Left cardiac atrium (tissue), 4 donors: Measurements from ENCODE around the gene DLK1. TPM values are rescaled to one million over a fixed set of nuclear protein-coding genes. Genes with fewer than 3 reads are reported as not detected.

Source experiments
- ATAC-seq, 2 donors: fragments of 200-7000 bp; cut with Tn5 transposase; one replicate each; pipeline ENCODE4 v1.9.1; 2020; ENCODE audit warnings: mild to moderate bottlenecking in 2 of 2, moderate library complexity in 2 of 2
- DNase-seq: peaks from one replicate; pipeline ENCODE4 v3.0.0-alpha.2; 2020
- intact Hi-C, 2 donors: fragments of 100-400 bp; cut with DNase I; formaldehyde crosslinking; loops; one replicate each; pipeline versions ENCODE4 v1.14.1 to v1.15.1; 2022 to 2023
- total RNA-seq, 2 donors: library from RNA; stranded (reverse); fragmentation: NEBNext Ultra II Directional; extraction: Animal tissue kit (Norgen Biotek cat#: 25700); gene quantifications; one replicate each; pipeline ENCODE4 v1.2.1, GENCODE V29; 2021
- donor health status: DM: no; HTN: yes; CAD: no.
- donor health status: DM: no; HTN: yes; CAD: no; lungs with severe emphysema.
- donor health status: DM: yes; HTN: yes; CAD: no.
- donor health status: Dilated cardiomyopathy.

The DLK1 gene
- total RNA-seq, 2 donors from 2014 or later, result 3.3 TPM; not detected in 1

DNA sequence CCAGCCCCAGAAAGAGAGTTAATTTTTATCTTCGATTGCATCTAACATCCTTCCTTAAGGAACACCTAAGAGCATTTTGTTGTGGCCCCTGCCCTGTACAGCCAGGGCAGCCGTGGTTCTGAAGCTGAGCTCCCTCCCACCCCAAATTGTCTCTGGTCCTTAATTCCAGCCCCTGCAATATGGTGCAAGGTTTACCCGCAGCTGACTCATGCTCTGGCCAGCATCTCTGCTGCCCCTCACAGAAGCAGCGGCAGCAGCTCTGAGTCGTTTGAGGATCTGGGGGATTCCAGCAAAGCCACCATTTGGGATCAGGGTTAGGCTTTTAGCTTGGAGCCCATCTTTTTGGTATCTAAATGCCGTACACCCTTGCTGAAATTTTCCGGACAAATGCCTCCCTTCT is 3.3 kb downstream of the DLK1 start:
- DNase-seq (peak; percentile 3), ATAC-seq (no peak)
- intact Hi-C loops, result no loop called here

DNA sequence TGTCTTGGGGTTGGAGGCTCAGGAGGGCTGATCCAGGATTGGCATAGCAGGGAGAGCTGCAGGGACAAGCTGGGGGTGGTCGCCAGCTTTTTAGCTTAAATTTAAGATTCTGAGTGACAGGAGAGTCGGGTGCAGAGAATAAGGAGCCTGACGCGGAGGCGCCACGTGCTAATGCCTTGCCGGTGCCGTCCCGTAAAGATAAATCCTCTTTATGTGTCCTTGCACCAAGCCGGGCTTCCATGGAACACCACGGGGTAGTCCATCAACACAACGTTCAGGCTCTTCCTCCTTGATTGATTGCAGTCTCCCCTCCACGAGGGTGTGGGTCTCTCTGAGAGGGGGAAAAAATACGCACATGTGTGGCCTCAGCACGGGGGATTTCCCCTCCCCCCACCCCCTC is 3.9 kb downstream of the DLK1 start:
- peak; percentile 4 for DNase-seq
- intact Hi-C loops, result no loop called here
- ATAC-seq, result no peak

DNA sequence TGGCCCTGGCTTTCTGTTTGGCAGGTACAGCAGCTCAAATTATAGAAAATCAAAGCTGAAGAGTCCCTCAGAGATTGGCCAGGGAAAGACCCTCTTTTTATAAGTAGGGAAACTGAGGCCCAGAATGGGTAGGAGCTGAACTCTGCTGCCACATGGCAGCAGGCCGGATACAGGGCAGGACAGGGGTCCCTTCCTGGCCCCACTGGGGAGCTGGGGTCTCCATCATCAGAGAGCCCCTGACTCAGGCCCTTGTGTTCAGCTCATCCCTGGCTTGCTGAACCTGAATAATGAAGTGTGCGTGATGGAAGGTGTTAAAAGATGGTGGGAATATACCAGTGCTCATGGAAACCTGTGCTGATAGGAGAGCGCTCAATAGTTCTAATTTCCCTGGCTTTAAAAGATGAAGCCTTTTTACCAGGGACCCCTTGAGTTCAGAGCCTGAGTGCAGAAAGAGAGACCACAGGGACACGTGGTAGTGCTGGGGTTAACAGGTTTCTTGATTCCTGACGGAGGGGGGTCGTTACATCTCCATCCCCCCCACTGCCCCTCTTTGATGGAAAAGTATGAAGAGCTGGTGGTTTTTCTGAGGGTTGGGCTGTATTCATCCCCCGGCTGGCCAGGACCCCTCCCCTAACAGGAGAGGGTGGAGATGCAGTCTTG is 4.4 kb downstream of the DLK1 start:
- DNase-seq (peak; percentile 3), ATAC-seq (no peak)
- intact Hi-C loops, result no loop called here

DNA sequence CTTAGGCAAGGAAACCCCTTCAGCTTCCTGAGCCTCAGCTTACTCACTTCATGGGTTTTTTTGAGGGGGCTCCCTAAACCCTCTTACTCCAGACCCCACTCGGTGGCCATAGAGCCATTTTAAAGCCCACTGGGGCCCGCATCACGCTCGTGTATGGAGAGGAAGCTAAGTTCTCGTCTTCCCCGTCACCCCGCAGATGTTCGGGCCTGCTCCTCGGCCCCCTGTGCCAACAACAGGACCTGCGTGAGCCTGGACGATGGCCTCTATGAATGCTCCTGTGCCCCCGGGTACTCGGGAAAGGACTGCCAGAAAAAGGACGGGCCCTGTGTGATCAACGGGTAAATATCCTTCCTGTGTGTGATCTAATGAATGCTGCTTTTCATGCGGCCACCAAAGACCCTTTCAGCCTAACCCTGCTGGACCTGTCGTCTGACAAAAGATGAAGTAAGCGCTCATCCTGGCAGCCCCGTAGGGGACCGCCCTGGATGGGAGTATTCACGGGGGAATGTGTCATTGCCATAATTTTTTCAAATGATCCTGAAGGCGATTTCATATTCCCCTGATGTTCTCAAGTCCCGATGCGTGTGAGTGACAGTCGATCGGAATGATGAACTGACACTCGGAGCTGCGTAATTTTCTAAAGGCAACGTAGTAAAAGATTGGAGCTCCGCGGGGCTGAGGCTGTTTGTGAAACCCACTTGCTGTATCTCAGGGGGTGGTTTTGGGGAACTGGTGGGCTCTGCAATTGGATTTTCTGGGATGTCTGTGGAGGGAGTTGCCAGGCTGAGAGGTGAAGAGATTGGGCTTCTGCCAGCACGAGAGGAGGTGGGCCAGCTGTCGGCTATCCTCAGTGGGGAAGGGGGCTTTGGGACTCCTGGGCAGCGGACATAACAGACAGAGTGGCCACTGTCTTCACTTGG is 5.4 kb downstream of the DLK1 start:
- ATAC-seq (no peak), DNase-seq (peak; percentile 2)
- intact Hi-C loops, result no loop called here

DNA sequence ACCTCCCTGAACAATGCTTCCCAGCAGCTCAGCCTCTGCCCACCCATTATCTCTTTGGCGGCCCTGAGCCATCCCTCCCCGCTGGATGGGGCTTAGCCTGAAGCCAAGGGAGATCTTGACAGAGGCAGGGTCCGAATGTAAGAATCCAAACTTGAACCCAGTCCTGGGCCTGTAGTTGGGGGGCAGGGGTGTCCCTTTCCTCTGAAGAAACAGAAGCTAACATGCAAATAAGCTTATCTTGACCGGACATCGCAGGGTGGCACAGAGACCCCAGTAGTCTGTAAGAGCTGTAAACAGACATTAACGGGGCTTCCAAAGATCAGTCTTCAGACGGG is 6.0 kb downstream of the DLK1 start:
- no peak for ATAC-seq
- intact Hi-C loops, result no loop called here
- DNase-seq, result peak; percentile 6

DNA sequence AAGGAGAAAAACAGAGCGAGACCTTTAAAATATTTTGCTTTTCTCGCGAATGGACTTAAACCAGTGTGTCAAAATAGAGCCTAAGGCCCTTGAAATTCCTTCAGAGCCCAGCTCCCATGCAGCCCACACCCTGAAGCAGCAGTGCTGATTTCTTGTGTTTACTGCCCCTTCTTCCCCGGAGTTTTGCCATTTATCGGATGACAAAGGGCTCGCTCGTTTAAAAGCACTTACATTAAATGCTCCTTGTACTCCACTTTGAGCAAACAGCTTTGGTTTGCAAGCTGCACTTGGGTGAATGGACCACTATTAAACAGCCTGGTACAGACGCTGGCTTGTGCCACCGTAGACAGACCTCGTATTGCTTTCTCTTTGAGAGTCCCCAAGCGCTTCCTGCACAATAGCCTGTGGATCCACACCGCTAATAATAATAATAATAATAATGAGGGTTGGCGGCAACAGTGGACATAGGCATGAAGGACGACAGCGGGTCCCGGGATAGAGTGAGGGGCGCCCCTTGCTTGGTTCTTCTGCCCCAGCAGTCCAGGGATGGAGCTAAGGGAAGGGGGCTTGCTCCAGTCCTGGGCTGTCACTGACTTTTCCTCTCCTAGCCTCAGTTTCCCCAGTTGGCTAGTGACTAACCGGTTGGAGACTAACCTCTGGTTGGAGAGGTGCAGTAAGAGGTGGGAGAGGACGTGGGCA is 6.6 kb downstream of the DLK1 start:
- intact Hi-C loops, result no loop called here
- DNase-seq (no peak), ATAC-seq (no peak)

DNA sequence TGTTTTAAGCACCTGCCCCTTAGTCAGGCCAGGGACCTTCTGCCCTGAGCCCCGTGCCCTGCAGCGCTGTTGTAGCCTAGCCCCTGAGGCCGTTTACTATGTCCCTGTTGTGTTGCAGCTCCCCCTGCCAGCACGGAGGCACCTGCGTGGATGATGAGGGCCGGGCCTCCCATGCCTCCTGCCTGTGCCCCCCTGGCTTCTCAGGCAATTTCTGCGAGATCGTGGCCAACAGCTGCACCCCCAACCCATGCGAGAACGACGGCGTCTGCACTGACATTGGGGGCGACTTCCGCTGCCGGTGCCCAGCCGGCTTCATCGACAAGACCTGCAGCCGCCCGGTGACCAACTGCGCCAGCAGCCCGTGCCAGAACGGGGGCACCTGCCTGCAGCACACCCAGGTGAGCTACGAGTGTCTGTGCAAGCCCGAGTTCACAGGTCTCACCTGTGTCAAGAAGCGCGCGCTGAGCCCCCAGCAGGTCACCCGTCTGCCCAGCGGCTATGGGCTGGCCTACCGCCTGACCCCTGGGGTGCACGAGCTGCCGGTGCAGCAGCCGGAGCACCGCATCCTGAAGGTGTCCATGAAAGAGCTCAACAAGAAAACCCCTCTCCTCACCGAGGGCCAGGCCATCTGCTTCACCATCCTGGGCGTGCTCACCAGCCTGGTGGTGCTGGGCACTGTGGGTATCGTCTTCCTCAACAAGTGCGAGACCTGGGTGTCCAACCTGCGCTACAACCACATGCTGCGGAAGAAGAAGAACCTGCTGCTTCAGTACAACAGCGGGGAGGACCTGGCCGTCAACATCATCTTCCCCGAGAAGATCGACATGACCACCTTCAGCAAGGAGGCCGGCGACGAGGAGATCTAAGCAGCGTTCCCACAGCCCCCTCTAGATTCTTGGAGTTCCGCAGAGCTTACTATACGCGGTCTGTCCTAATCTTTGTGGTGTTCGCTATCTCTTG is 7.6 kb downstream of the DLK1 start:
- intact Hi-C loops, result no loop called here
- ATAC-seq (no peak), DNase-seq (peak; percentile 12)

GRCh38 chr14:100735271-100735670 is 8.6 kb downstream of the DLK1 start:
- DNase-seq, result peak; percentile 7
- no peak for ATAC-seq

DNA sequence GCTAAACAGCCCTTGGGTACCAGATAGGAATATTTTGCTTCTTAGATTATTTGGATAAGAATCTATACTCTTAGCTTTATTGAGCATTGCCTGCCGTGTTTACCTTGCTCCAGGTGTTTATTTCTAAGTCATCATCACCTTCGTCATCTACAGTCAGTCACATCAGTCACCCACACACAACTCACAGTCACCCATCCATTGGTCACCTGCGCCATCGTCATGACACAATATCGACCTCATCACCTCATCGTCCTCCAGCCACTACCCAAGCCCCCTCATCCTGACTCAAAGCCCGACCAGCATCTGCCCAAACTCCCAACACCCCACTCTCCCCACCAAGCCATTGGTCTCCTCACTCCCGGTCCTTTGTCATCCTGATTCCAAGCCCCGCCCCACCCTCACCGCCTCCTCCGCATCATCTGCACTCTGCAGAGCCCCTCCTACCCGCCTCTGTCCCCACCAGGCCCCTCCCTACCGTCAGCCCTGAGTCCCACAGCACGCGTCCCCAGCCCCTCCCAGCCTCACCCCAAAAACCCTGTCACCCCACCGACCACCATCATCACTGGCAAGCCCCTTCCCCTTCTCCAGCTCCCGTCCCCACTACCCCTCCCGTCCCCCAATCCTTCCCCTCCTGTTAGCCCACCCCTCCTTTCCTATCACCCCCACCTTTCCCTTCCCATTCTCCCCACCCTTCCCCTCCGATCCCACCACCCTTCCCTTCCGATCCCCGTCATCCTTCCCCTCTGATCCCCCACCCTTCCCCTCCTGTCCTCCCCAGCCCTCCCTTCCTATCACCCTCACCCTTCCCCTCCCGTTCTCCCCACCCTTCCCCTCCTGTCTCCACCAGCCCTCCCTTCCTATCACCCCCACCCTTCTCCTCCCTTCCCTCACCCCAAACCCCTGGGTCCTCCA is 9.8 kb downstream of the DLK1 start:
- intact Hi-C loops, result no loop called here
- ATAC-seq (no peak), DNase-seq (peak; percentile 12)

More at GRCh38 chr14:100735271-100735670, 8.6 kb downstream of the DLK1 start:
- intact Hi-C loops, result no loop called here

- peak; percentile 10 for DNase-seq
- no peak for ATAC-seq
- intact Hi-C loops, result no loop called here
These were observed 10.8 kb downstream of the DLK1 start for GRCh38 chr14:100737526-100737925.

DNA sequence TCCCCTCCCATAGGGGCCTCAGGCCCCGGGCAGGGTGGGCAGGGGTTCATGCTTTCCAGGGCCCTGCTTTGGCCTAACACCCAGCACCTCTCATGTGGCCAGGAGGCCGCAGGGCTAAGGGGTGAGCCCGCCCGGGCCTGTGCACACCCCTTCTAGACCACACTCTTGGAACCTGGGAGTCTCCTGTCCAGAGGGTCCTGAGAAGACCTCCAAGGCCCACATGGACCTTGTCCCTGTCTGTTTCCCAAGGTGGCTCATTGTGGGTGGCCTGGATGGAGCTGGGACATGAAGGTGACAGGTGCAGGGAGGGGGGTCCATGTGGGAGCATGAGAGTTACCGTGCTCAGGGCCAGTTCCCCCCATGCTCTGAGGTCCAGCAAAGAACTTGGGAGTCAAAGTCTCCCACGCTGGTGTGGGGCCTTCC is 11.6 kb downstream of the DLK1 start:
- intact Hi-C loops, result no loop called here
- ATAC-seq (no peak), DNase-seq (peak; percentile 2)

- no peak for ATAC-seq
- DNase-seq, result peak; percentile 14
- intact Hi-C loops, result no loop called here
These were observed 12.0 kb downstream of the DLK1 start for GRCh38 chr14:100738704-100739131.

DNA sequence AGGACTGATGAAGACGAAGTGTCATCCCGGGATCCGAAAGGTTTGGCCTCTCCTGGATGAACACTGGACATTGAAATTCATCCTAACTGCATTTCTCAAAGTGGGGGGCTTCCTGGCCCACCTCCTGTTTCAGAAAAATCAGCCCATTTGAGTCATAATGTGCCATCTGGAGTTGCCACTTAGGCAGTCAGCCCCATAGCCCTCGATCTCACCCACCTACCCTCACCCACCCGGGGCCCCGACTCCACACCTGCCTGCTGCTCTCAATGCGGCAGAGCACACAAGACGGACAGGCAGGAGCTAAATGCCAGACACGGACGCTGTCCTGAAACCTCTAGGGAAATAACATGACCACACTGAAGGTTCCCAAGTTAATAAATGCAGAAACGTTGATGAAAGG is 12.6 kb downstream of the DLK1 start:
- intact Hi-C loops, result no loop called here
- ATAC-seq, result no peak
- DNase-seq, result no peak

- ATAC-seq (no peak), DNase-seq (no peak)
- intact Hi-C loops, result no loop called here
These were observed 13.6 kb downstream of the DLK1 start for GRCh38 chr14:100740196-100740825.

GRCh38 chr14:100740929-100741328 is 14.2 kb downstream of the DLK1 start:
- no peak for DNase-seq
- no peak for ATAC-seq
- intact Hi-C loops, result no loop called here

- DNase-seq, result no peak
- intact Hi-C loops, result no loop called here
- ATAC-seq, result no peak
These were observed 15.3 kb downstream of the DLK1 start for GRCh38 chr14:100741966-100742365.

GRCh38 chr14:100746326-100746725 is 19.6 kb downstream of the DLK1 start:
- intact Hi-C loops, result no loop called here
- no peak for ATAC-seq
- DNase-seq, result no peak
